GM21619 (cell line): Measurements from ENCODE around the gene PRDM16.

Source experiments
- ATAC-seq: cut with Tn5 transposase; IDR thresholded peaks from one replicate; pipeline ENCODE4 v1.9.1; 2021; ENCODE audit not compliant: unreplicated experiment

The PRDM16 gene

GRCh38 chr1:3221112-3222041 is 152.4 kb downstream of the PRDM16 start:
- ATAC-seq, result no peak

DNA sequence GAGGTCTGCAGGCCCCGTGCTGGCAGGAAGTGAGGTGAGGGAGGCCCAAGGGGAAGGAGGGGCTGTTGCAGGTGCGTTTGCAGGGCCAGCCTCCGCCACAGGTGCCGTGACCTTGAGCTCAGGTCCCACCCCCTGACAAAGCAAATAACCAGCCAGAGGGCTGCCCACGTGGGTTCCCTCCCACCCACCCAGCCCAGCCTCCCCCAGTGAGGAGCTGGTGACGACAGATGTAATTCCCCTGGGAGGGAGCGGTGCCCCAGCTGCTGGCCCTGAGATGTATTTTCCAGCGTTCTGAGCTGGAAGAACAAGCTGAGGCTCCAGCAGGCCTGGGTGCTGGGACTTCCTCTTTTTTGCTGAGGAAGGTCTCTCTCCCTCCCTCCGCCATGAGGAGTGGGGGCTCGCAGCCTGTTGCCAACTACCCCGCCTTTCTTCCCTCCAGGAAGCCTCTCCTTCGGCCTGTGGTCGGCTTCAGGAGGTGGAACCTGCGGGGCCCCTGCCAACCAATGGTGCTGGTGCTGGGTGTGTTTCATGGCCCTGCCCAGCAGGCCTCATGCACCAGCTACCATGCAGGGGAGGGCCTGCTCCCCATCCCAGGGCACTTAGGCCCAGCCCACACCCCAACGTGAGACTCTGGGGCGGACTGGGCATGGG is 153.2 kb downstream of the PRDM16 start:
- no peak for ATAC-seq

- ATAC-seq, result no peak
These were observed 156.7 kb downstream of the PRDM16 start for GRCh38 chr1:3225661-3226060.

GRCh38 chr1:3226191-3226590 is 157.2 kb downstream of the PRDM16 start:
- ATAC-seq, result no peak

DNA sequence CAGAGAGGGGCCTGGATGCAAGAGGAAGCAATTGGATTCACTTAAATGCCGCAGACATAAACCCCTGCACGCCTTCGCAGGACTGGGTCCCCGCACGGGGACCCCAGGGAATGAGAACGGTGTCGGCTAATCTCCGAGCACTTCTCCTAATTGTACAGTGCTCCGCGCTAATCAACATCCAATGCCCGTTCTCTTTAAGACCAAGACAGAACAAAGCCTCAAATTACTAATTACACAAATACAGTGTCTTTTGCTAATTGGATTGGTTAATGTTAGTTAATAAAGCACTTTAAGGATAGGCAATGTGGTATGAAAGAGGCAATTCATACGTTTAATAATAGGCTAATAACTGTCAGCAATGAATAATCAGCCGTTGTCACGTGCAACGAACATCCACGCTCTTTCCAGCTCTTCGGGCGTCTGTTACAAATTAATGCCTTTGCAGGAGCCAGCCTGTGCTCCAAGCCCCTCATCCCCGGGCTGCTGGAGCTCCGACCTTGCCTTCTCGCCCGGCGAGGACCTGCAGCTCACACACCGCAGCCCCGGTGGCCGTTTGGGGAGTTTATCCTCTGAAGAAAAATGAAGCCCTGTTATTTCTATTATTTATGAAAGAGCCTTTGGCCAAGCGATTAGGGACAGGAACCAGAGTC is 157.8 kb downstream of the PRDM16 start:
- ATAC-seq, result no peak

DNA sequence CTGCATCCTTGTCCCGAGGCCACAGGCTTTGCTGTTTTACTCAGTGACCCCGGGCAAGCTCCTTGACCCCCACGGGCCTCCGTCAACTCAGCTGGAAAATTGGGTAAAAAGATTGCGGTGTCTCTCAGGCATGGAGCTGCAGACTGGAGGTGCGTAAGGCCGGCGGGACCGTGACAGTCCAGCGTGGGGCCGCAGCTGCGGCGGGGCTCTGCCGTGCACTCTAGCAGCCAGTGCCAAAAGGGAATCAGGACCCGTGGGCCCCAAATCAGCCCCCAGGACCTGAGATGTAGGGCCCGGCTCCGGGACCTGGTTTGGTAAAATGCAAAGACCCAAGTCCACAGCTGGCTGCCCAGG is 158.3 kb downstream of the PRDM16 start:
- no peak for ATAC-seq

- ATAC-seq, result no peak
These were observed 158.9 kb downstream of the PRDM16 start for GRCh38 chr1:3227893-3228292.

DNA sequence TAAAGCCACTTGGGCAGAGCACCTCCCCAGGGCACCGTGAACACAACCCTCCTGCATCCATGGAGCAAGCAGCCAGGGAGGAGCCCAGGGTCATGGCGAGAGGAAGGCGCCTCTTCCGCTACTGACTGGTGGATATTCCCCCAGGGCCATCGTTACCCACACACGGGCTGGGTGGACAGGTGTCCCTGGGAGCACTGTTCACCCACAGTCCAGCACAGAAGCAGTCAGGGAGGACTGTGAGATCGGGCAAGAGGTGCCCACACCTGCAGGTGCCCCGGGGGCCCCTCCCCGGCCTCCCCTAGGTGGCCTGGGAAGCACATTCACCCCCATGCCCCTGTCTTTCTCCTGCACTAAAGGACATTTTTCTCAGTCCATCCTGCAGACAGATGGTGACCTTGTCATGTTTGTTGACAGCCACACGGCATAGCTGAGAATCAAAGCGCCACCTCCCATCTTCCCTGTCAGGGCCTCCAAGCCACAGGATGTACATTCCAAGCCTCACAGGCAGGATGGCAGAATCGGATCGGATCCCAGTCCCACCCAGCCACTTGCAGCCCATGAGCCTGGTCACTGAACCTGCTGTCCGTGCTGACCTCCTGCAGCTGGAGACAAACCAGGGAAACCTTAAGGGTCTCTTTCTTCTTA is 160.2 kb downstream of the PRDM16 start:
- no peak for ATAC-seq

DNA sequence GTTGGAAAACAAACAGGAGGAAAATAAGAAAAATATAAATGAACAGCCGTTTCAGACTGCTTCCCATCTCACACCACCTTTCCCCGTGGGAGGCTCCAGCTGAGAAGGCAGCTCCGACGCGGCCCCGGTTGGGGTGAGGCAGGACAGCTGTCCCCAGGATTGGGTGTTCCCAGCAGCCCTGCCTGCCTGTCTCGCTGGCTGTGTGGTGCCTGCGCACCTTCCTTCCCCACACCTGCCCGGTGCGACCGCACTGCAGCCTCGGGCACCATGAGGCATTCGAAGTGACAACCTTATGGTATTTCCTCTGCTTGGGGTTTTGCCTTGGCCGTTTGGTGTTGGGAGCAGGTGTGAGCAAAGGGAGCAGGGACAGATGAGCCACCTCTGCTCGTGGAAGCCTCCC is 161.6 kb downstream of the PRDM16 start:
- no peak for ATAC-seq

- ATAC-seq, result no peak
These were observed 162.2 kb downstream of the PRDM16 start for GRCh38 chr1:3231245-3231644.

GRCh38 chr1:3231826-3232225 is 162.8 kb downstream of the PRDM16 start:
- no peak for ATAC-seq

DNA sequence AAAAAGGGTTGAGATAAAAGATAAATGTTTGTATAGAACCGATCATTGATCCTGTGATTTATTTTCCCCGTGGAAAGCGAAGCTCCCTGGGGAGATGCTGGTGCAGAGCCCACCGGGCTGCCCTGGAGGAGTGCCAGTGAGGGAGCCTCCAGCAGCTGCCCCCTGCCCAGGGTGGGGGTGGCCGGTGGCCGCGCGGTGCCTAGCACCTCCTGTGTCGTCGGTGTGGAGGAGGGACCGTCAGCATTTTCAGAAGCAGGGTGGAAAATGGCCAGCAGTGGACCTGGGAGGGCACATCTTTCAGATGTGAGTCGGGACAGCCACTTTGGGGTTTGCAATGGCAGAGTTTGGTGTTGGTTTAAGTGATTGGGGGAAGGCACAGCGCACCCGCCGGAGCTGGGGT is 164.0 kb downstream of the PRDM16 start:
- ATAC-seq, result no peak

- no peak for ATAC-seq
These were observed 164.5 kb downstream of the PRDM16 start for GRCh38 chr1:3233551-3233950.

GRCh38 chr1:3234281-3234680 is 165.3 kb downstream of the PRDM16 start:
- ATAC-seq, result no peak

- no peak for ATAC-seq
These were observed 166.0 kb downstream of the PRDM16 start for GRCh38 chr1:3234956-3235355.

DNA sequence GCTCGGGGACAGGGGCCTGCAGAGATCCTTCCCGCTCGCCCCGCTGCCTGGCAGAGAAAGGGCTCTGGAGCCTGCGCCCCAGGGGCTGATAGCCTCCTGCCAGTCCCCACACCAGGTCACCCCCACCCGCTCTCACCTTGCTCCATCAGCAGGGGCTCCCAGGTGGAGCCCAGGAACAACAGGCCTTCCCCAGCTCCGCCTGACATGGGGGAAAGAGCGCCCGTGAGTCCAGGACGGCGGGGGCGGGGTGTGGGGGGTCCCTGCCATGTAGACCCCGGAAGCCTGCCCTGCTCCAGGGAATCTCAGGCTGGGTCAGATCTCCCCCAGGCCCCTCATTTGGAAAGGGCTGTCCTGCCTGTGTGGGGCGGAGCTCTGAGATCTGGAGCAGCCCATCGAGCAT is 166.5 kb downstream of the PRDM16 start:
- ATAC-seq, result no peak

GRCh38 chr1:3236361-3236760 is 167.4 kb downstream of the PRDM16 start:
- ATAC-seq, result no peak

DNA sequence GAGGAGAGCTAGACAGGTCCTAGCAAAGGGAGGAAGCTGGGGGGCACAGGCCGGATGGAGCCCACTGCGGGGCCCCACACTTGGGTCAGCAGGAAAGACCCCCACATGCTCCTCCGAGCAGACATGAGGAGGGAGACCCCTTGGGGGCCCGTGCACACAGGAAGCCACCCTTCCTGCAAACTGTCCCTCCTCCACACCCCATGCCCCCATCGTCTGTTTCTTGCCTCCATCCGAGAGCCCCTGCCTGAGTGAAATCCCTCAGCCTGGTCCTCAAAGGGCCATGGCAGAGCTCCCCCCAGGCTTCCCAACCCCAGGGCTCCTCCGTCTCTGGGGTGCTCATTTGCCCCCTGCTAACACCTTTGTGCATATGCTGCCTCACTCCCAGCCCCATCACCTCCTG is 168.0 kb downstream of the PRDM16 start:
- no peak for ATAC-seq

GRCh38 chr1:3237570-3237969 is 168.6 kb downstream of the PRDM16 start:
- no peak for ATAC-seq

- ATAC-seq, result no peak
These were observed 169.1 kb downstream of the PRDM16 start for GRCh38 chr1:3237994-3238702.
